Neuronal stem cell (in vitro differentiated cells): ENCODE measurements around the gene RALGAPB. TPM values are rescaled to one million over a fixed set of nuclear protein-coding genes. Genes with fewer than 3 reads are reported as not detected.
A peak's percentile ranks its signal among the peaks of the same experiment; 100 is the strongest.

Experiments used
- DNase-seq: peaks from one replicate; pipeline ENCODE4 v3.0.0-alpha.2; 2013; ENCODE audit warnings: low spot score
- H2AFZ ChIP-seq: one replicate; pipeline ENCODE4 v1.6.1; 2013; ENCODE audit warnings: mild to moderate bottlenecking, low read length, inconsistent platforms
- H2AK5ac ChIP-seq: 2 replicates; pipeline ENCODE4 v1.6.1; 2013; ENCODE audit warnings: low read depth, mild to moderate bottlenecking, inconsistent platforms, low read length, moderate library complexity, mixed read lengths
- H2BK120ac ChIP-seq: 2 replicates; pipeline ENCODE4 v1.6.1; 2013; ENCODE audit warnings: low read depth, mild to moderate bottlenecking, inconsistent platforms, low read length, moderate library complexity, mixed read lengths
- H2BK12ac ChIP-seq: one replicate; pipeline ENCODE4 v1.6.1; 2013; ENCODE audit warnings: low read length, inconsistent platforms
- H2BK15ac ChIP-seq: 2 replicates; pipeline ENCODE4 v1.6.1; 2013; ENCODE audit warnings: mild to moderate bottlenecking, low read length, inconsistent platforms, mixed read lengths
- H2BK5ac ChIP-seq: one replicate; pipeline ENCODE4 v1.6.1; 2013; ENCODE audit warnings: inconsistent platforms, mild to moderate bottlenecking, low read length, moderate library complexity
- H3K14ac ChIP-seq: one replicate; pipeline ENCODE4 v1.6.1; 2013; ENCODE audit warnings: low read length, inconsistent platforms
- H3K18ac ChIP-seq: 2 replicates; pipeline ENCODE4 v1.6.1; 2013; ENCODE audit warnings: low read length, inconsistent platforms
- H3K23ac ChIP-seq: 2 replicates; pipeline ENCODE4 v1.6.1; 2013; ENCODE audit warnings: low read depth, mild to moderate bottlenecking, mixed read lengths, low read length, inconsistent platforms; ENCODE audit not compliant: poor library complexity
- H3K27ac ChIP-seq: replicated peaks from 3 replicates; pipeline ENCODE4 v1.5.1; 2013; ENCODE audit warnings: low read length, inconsistent platforms
- H3K27me3 ChIP-seq, 3 experiments: 2 replicates each; pipeline ENCODE4 v1.6.1; 2013; ENCODE audit warnings: low read length in 3 of 3, mild to moderate bottlenecking in 2 of 3, inconsistent platforms in 1 of 3, low read depth in 1 of 3, mixed read lengths in 1 of 3, moderate library complexity in 1 of 3; ENCODE audit not compliant: control insufficient read depth in 3 of 3, insufficient read depth in 3 of 3
- H3K36me3 ChIP-seq, 2 donors: replicated peaks in 1 of 2; 2 replicates each; pipeline ENCODE4 v1.6.1; 2013; ENCODE audit warnings: low read length in 2 of 2; ENCODE audit not compliant: control insufficient read depth in 2 of 2, insufficient read depth in 2 of 2
- H3K4ac ChIP-seq: 2 replicates; pipeline ENCODE4 v1.6.1; 2013; ENCODE audit warnings: inconsistent platforms, mild to moderate bottlenecking, low read length, moderate library complexity
- H3K4me1 ChIP-seq, 2 donors: 1 replicate in 1 of 2; 2 replicates in 1 of 2; pipeline ENCODE4 v1.6.1; 2013; ENCODE audit warnings: low read length in 2 of 2, low read depth in 1 of 2; ENCODE audit not compliant: control insufficient read depth in 2 of 2, insufficient read depth in 1 of 2
- H3K4me2 ChIP-seq: one replicate; pipeline ENCODE4 v1.6.1; 2013; ENCODE audit warnings: mild to moderate bottlenecking, low read length, inconsistent platforms; ENCODE audit not compliant: insufficient read depth, poor library complexity, severe bottlenecking
- H3K4me3 ChIP-seq, 2 donors: 2 replicates each; pipeline ENCODE4 v1.5.1; 2013; ENCODE audit warnings: low read length in 2 of 2, mild to moderate bottlenecking in 2 of 2, inconsistent platforms in 1 of 2, moderate library complexity in 1 of 2
- H3K79me1 ChIP-seq: one replicate; pipeline ENCODE4 v1.6.1; 2013; ENCODE audit warnings: low read depth, mild to moderate bottlenecking, inconsistent platforms, low read length, moderate library complexity
- H3K9ac ChIP-seq: one replicate; pipeline ENCODE4 v1.6.1; 2013; ENCODE audit warnings: mild to moderate bottlenecking, low read depth, low read length, inconsistent platforms; ENCODE audit not compliant: poor library complexity
- H3K9me3 ChIP-seq, 2 donors: replicated peaks in 1 of 2; 2 replicates each; pipeline versions ENCODE3 to v1.6.1; 2013; ENCODE audit warnings: low read length in 2 of 2, mild to moderate bottlenecking in 2 of 2, inconsistent platforms in 1 of 2, low read depth in 1 of 2, mixed read lengths in 1 of 2, moderate library complexity in 1 of 2; ENCODE audit not compliant: control insufficient read depth in 2 of 2, insufficient read depth in 1 of 2
- H4K8ac ChIP-seq: one replicate; pipeline ENCODE4 v1.6.1; 2013; ENCODE audit warnings: low read depth, mild to moderate bottlenecking, inconsistent platforms, low read length, moderate library complexity
- H4K91ac ChIP-seq: one replicate; pipeline ENCODE4 v1.6.1; 2013; ENCODE audit warnings: low read length, low read depth, mild to moderate bottlenecking, inconsistent platforms; ENCODE audit not compliant: poor library complexity
- WGBS, 2 donors: extraction: QIAGEN DNeasy Blood & Tissue Kit; methylation state at CpG; one replicate each; pipeline ENCODE4 v1.1.7; 2013; ENCODE audit warnings: missing lambda C conversion rate in 2 of 2, mixed read lengths in 1 of 2; ENCODE audit not compliant: insufficient read length in 2 of 2, insufficient replicate concordance in 1 of 2; ENCODE audit errors: extremely low coverage in 2 of 2; 5-methylcytosine and 5-hydroxymethylcytosine counted together
- polyA plus RNA-seq, 2 experiments: library from polyadenylated mRNA; stranded (reverse); fragments of 200-250 nt; gene quantifications; one replicate each; pipeline ENCODE4 v1.2.3, GENCODE V29; 2013

Gene RALGAPB
- 13.5 TPM for polyA plus RNA-seq (2013, experiment 1 of 2)
- 13.4 TPM for polyA plus RNA-seq (2013, experiment 2 of 2)

DNA sequence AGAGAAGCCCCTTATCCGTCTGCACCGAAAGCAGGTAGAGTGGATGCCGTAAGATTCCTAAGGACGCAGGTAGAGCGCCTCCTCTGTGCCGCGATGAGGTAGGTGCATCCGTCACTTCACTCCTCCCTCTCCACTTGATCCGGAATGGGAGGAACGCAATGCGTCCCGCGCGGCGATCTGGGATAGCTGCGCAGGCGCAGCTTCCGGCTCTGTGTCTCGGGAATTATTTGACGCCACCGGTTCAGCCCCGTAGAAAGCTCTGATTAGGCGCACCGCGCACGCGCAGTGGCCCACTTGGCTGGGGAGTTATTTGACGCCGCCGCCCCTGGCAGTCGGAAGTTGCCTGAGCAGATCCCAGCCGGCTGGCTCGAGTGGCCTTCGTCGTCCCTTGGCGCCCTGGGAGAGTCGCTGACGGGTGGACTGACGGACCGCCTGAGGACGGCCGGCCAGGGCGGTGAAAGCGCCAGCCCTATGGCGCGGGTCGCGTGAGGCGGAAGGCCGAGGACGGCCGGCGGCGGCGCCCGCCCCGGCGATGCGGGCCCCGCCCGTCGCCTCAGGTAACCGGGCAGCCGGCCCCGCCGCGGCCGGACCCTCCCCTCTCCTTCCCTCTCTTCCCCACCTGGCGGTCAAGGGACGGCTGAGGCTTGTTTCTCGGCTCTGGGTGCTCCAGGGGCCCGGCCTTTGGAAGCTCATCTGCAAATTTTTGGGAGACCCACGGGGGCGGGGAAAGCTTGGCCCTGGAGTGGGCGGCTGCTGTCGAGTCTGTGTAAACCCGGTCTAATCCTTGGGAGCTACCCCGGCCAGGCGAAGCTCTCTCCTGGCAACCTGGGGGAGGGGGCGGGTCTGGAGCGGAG is at the start of gene RALGAPB:
Gene RALGAPB, plus strand, starts transcription at position 331 of the 854 bp plus-strand sequence. CDS start 15,590 bp downstream, outside the sequence.
- peak within 1 kb of the TSS; percentile 95 for H3K23ac ChIP-seq

DNA sequence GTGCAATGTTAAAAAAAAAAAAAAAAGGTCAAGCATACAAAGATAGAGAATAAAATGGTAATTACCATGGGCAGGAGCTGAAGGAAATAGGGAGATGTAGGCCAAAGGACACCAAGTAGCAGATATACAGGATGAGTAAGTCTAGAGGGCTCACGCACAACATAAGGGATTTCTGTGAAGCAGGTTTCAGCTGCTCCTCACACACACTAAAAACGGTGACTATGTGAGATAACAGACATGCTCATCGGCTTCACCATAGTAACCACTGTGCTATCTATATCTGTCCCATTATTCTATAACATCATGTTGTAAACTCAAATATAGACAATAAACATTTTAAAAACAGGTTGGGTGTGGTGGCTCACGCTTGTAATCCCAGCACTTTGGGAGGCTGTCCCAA is 49.1 kb upstream of the RALGAPB start:
- Histone ChIP-seq H3K4ac (no peak overlapping the region), H3K36me3 (peaks cover 82 to 99% of the 10 kb centered on the region in 2 donors), H3K4me1 (peaks cover 0 to 1% of the 10 kb centered on the region in 2 donors), H3K79me1 (peaks cover 12% of the 10 kb centered on the region), H4K8ac (no peak overlapping the region), H3K23ac (no peak overlapping the region), H3K4me2 (no peak overlapping the region), H3K9me3 (no peaks in the 10 kb centered on the region), H2AK5ac (no peak overlapping the region), H2AFZ (no peak overlapping the region), H3K27me3 (no peaks in the 10 kb centered on the region), H3K9ac (no peak overlapping the region), H4K91ac (no peak overlapping the region), H3K27ac (no peak overlapping the region), H2BK12ac (no peak overlapping the region), H3K14ac (no peak overlapping the region), H2BK120ac (no peak overlapping the region), H2BK5ac (no peak overlapping the region), H3K18ac (no peak overlapping the region), H2BK15ac (no peak overlapping the region), H3K4me3 (no peak overlapping the region)
- DNase-seq, result no peak
- no CpG with 5 or more reads among the region's 4 CpGs for WGBS, 2 donors

More for the DNA sequence above, at the start of gene RALGAPB:
- no peak within 1 kb of the TSS for H2BK5ac ChIP-seq
- H3K27me3 ChIP-seq, result peaks cover 0 to 9% (median 0%) of the 10 kb centered on the region in 3 experiments
- H4K8ac ChIP-seq, result no peak within 1 kb of the TSS
- DNase-seq, result peak; percentile 98
- peak within 1 kb of the TSS; percentile 55 to 92 for H3K4me3 ChIP-seq
- no peak within 1 kb of the TSS for H2BK120ac ChIP-seq
- H2AK5ac ChIP-seq, result no peak within 1 kb of the TSS
- H3K4ac ChIP-seq, result no peak within 1 kb of the TSS
- H3K14ac ChIP-seq, result no peak within 1 kb of the TSS
- H3K27ac ChIP-seq, result peak within 1 kb of the TSS; percentile 80
- H3K9me3 ChIP-seq, result no peaks in the 10 kb centered on the region
- peak within 1 kb of the TSS; percentile 71 for H3K4me2 ChIP-seq
- H3K36me3 ChIP-seq, result peaks cover 0 to 11% of the 10 kb centered on the region in 2 donors
- no CpG with 5 or more reads among the region's 81 CpGs for WGBS, 2 donors
- no peak within 1 kb of the TSS for H2BK15ac ChIP-seq
- peak within 1 kb of the TSS; percentile 94 for H3K18ac ChIP-seq
- no peak within 1 kb of the TSS for H2BK12ac ChIP-seq
- peak within 1 kb of the TSS; percentile 86 for H2AFZ ChIP-seq
- H4K91ac ChIP-seq, result no peak within 1 kb of the TSS
- peaks cover 5 to 14% of the 10 kb centered on the region in 2 donors for H3K4me1 ChIP-seq
- peaks cover 2% of the 10 kb centered on the region for H3K79me1 ChIP-seq
- H3K9ac ChIP-seq, result peak within 1 kb of the TSS; percentile 91

DNA sequence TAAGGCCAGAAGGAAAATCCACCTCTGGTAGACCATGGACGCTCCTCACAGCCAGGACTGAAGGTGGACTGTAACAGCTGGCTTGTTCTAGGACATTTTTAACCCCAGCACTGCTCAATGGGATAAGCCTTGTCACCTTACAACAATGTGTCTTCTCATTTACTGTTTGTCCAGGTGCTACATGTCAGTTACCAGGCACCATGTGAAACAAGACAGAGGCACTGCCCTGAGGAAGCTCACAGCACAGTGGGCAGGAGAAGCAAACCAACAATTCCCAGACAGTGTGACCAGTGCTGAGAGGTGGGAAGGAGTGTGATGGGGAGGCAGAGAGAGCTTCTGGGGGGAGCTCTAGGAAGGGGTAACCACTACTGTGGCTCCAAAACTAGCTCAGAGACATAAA is 48.2 kb upstream of the RALGAPB start:
- DNase-seq, result no peak
- H2BK12ac ChIP-seq, result no peak overlapping the region
- H2BK120ac ChIP-seq, result no peak overlapping the region
- H3K79me1 ChIP-seq, result peaks cover 14% of the 10 kb centered on the region
- no peak overlapping the region for H3K9ac ChIP-seq
- H4K91ac ChIP-seq, result no peak overlapping the region
- H3K27me3 ChIP-seq, result no peaks in the 10 kb centered on the region
- WGBS, 2 donors, result no CpG with 5 or more reads among the region's 1 CpG
- no peak overlapping the region for H3K4ac ChIP-seq
- no peak overlapping the region for H2BK5ac ChIP-seq
- no peak overlapping the region for H3K4me3 ChIP-seq
- no peak overlapping the region for H2BK15ac ChIP-seq
- H3K9me3 ChIP-seq, result no peaks in the 10 kb centered on the region
- H2AK5ac ChIP-seq, result no peak overlapping the region
- H3K18ac ChIP-seq, result no peak overlapping the region
- no peak overlapping the region for H3K14ac ChIP-seq
- H3K4me2 ChIP-seq, result no peak overlapping the region
- peaks cover 0 to 4% of the 10 kb centered on the region in 2 donors for H3K4me1 ChIP-seq
- peaks cover 85 to 99% of the 10 kb centered on the region in 2 donors for H3K36me3 ChIP-seq
- no peak overlapping the region for H3K27ac ChIP-seq
- H2AFZ ChIP-seq, result no peak overlapping the region
- no peak overlapping the region for H4K8ac ChIP-seq
- no peak overlapping the region for H3K23ac ChIP-seq
